GM12878 (cell line): ENCODE data around the gene TAOK2. TPM values are rescaled to one million over a fixed set of nuclear protein-coding genes. Genes with fewer than 3 reads are reported as not detected.

Experiments
- BMI1 ChIP-seq: fragments of 450-650 bp; IDR thresholded peaks from 2 replicates; pipeline ENCODE4 v1.6.1; 2016; ENCODE audit warnings: mild to moderate bottlenecking, moderate library complexity, borderline replicate concordance
- CBFB ChIP-seq: IDR thresholded peaks from 2 replicates; pipeline ENCODE4 v1.6.1; 2016; ENCODE audit warnings: antibody characterized with exemption, low read depth
- EP300 ChIP-seq, 2 experiments: fragments of 150-350 bp in 1 of 2; IDR thresholded peaks; 2 replicates each; pipeline ENCODE4 v1.6.1; 2011 to 2012; ENCODE audit warnings: low read depth in 2 of 2, low read length in 2 of 2, borderline replicate concordance in 1 of 2, improper control_type of control experiment in 1 of 2, inconsistent platforms in 1 of 2; ENCODE audit not compliant: control insufficient read depth in 1 of 2
- MYB ChIP-seq: fragments of 150-350 bp; IDR thresholded peaks from 2 replicates; pipeline ENCODE4 v1.6.1; 2014; ENCODE audit warnings: mild to moderate bottlenecking, low read depth, low read length, borderline replicate concordance
- NKRF ChIP-seq: fragments of 450-650 bp; conservative IDR thresholded peaks from 2 replicates; pipeline ENCODE4 v1.6.1; 2017; ENCODE audit warnings: mild to moderate bottlenecking, moderate library complexity
- PKNOX1 ChIP-seq: fragments of 450-650 bp; IDR thresholded peaks from 2 replicates; pipeline ENCODE4 v1.6.1; 2016; ENCODE audit warnings: mild to moderate bottlenecking
- RBBP5 ChIP-seq: fragments of 200-600 bp; sonication (generic); conservative IDR thresholded peaks from 2 replicates; pipeline ENCODE4 v1.6.1; 2016
- polyA plus RNA-seq, 11 experiments: library from polyadenylated mRNA; depleted of rRNA in 4 of 11; unstranded in 6 of 11; stranded (reverse) in 5 of 11; fragments of >200 nt; fragmentation: Nextera tagmentation in 4 of 11; fragmentation: Illumina TruSeq in 1 of 11; extraction: Ambion mirVana in 4 of 11; extraction: Trizol in 1 of 11; gene quantifications; 1 replicate in 1 of 11; 2 replicates in 10 of 11; pipeline versions ENCODE4 v1.2.1 to v1.2.3, GENCODE V29; 2011 to 2016; ENCODE audit warnings: inconsistent platforms in 2 of 11, missing spikeins in 2 of 11, low read depth in 1 of 11
- total RNA-seq, 4 experiments: library from RNA; depleted of rRNA in 3 of 4; stranded (reverse); fragments of >200 nt in 3 of 4; fragmentation: Illumina TruSeq in 1 of 4; extraction: Trizol in 1 of 4; gene quantifications; 2 replicates each; pipeline versions ENCODE4 v1.2.1 to v1.2.3, GENCODE V29; 2013 to 2021

The TAOK2 gene
- total and polyA plus RNA-seq, 10 of the 15 experiments (the other 5 are each of a cell fraction or from before 2014, with no cell fraction given), result 0.14 to 40.2 (median 11.6) TPM

GRCh38 chr16:29961479-29962343 is 12.0 kb upstream of the TAOK2 start, which contains the start of gene TMEM219 (continued):
- TF ChIP-seq BMI1, result no peak
- TF ChIP-seq EP300 (IDR thresholded peaks at IDR 0.05; ENCODE audit: borderline replicate concordance in 1 of 2, control insufficient read depth in 1 of 2, low read depth in 2 of 2, low read length in 2 of 2), result no peak
- peak; percentile 9; the same call in 1 of the 2 replicates for TF ChIP-seq PKNOX1
- no peak for TF ChIP-seq CBFB
- no peak for TF ChIP-seq RBBP5
- no peak for TF ChIP-seq MYB
- 0 out of 2 replicates have a peak, but pooled peaks have one; percentile 73 for TF ChIP-seq NKRF
- TF ChIP-seq, all 136 proteins: peak for 43
